OCI-LY7 (cell line): ENCODE data around the gene PRSS56. TPM values are rescaled to one million over a fixed set of nuclear protein-coding genes. Genes with fewer than 3 reads are reported as not detected.

Source experiments
- BruUV-seq: library from RNA; stranded (reverse); fragments of 400-500 nt; replicated peaks from 2 replicates; lab custom pipeline; 2021; lab: Mats Ljungman, UMichigan
- CTCF ChIA-PET: fragments of 300-600 bp; sonication (Branson Sonifier 250); formaldehyde crosslinking; loops from one replicate; lab custom pipeline; 2022; ENCODE audit warnings: antibody characterized with exemption; ENCODE audit not compliant: unreplicated experiment; lab: Charles Lee
- POLR2A ChIA-PET: fragments of 300-600 bp; sonication (Branson Sonifier 250); formaldehyde crosslinking; loops from one replicate; lab custom pipeline; 2022; ENCODE audit warnings: antibody characterized with exemption; lab: Charles Lee
- DNase-seq: peaks from one replicate; pipeline ENCODE4 v3.0.0-alpha.2; 2015; ENCODE audit warnings: low spot score
- H2AFZ ChIP-seq: fragments of 200-600 bp; sonication (generic), shearing (Covaris generic); 2 replicates; pipeline ENCODE4 v1.6.1; 2014; ENCODE audit warnings: mild to moderate bottlenecking, antibody characterized with exemption, low read length, moderate library complexity
- H3K27ac ChIP-seq: fragments of 200-600 bp; sonication (generic); 2 replicates; pipeline ENCODE4 v1.5.1; 2014; ENCODE audit warnings: mixed run types, low read depth, mild to moderate bottlenecking, moderate library complexity, low read length, inconsistent platforms; ENCODE audit not compliant: poor library complexity, severe bottlenecking
- H3K36me3 ChIP-seq: fragments of 200-600 bp; sonication (generic); 2 replicates; pipeline ENCODE4 v1.6.1; 2014; ENCODE audit warnings: mild to moderate bottlenecking, antibody characterized with exemption, low read length, moderate library complexity, mixed read lengths; ENCODE audit not compliant: insufficient read depth
- H3K4me1 ChIP-seq: fragments of 200-600 bp; sonication (generic); 2 replicates; pipeline ENCODE4 v1.5.1; 2014; ENCODE audit warnings: mild to moderate bottlenecking, low read length; ENCODE audit not compliant: insufficient read depth, poor library complexity, severe bottlenecking
- H3K4me2 ChIP-seq: fragments of 200-600 bp; sonication (generic); 2 replicates; pipeline ENCODE4 v1.6.1; 2014; ENCODE audit warnings: mild to moderate bottlenecking, low read length
- H3K4me3 ChIP-seq: fragments of 200-600 bp; sonication (generic); 2 replicates; pipeline ENCODE4 v1.5.1; 2014; ENCODE audit warnings: mild to moderate bottlenecking, low read depth, low read length; ENCODE audit not compliant: poor library complexity, severe bottlenecking
- H3K79me2 ChIP-seq: fragments of 200-600 bp; sonication (generic); 2 replicates; pipeline ENCODE4 v1.6.1; 2016; ENCODE audit warnings: low read depth, mild to moderate bottlenecking, low read length, moderate library complexity, mixed read lengths; ENCODE audit not compliant: insufficient read depth
- H3K9me2 ChIP-seq: fragments of 200-600 bp; sonication (generic); 2 replicates; pipeline ENCODE4 v1.6.1; 2016; ENCODE audit warnings: mild to moderate bottlenecking, low read length, mixed read lengths; ENCODE audit not compliant: insufficient read depth
- H3K9me3 ChIP-seq: fragments of 200-600 bp; sonication (generic); 2 replicates; pipeline ENCODE4 v1.6.1; 2014; ENCODE audit warnings: mild to moderate bottlenecking, mixed run types, low read length, mixed read lengths
- H4K20me1 ChIP-seq: fragments of 200-600 bp; sonication (generic); 2 replicates; pipeline ENCODE4 v1.6.1; 2014; ENCODE audit warnings: mild to moderate bottlenecking, antibody characterized with exemption, low read length, moderate library complexity, mixed read lengths; ENCODE audit not compliant: insufficient read depth
- EZH2phosphoT487 ChIP-seq: fragments of 200-600 bp; sonication (generic); IDR thresholded peaks from 2 replicates; pipeline ENCODE4 v1.6.1; 2018; ENCODE audit warnings: low read depth, borderline replicate concordance, mild to moderate bottlenecking, mixed run types, antibody characterized with exemption, low read length, moderate library complexity, mixed read lengths
- intact Hi-C: fragments of 100-400 bp; cut with micrococcal nuclease; formaldehyde crosslinking; loops from one replicate; pipeline ENCODE4 v1.10.0; 2022; ENCODE audit not compliant: unreplicated experiment
- total RNA-seq, 2 experiments: library from RNA; depleted of rRNA in 1 of 2; stranded (reverse); fragments of >200 nt in 1 of 2; shearing (Covaris generic) in 1 of 2; gene quantifications; 2 replicates each; pipeline ENCODE4 v1.2.3, GENCODE V29; 2014 to 2022
- TF ChIP-seq, protein P1 (sequence below): fragments of 200-600 bp; sonication (generic); conservative IDR thresholded peaks from 2 replicates; pipeline ENCODE4 v1.5.1; 2014; ENCODE audit warnings: mild to moderate bottlenecking, antibody characterized with exemption, low read length, moderate library complexity, mixed read lengths

Gene PRSS56
- total RNA-seq, 2 experiments from 2014 or later, result not detected

DNA sequence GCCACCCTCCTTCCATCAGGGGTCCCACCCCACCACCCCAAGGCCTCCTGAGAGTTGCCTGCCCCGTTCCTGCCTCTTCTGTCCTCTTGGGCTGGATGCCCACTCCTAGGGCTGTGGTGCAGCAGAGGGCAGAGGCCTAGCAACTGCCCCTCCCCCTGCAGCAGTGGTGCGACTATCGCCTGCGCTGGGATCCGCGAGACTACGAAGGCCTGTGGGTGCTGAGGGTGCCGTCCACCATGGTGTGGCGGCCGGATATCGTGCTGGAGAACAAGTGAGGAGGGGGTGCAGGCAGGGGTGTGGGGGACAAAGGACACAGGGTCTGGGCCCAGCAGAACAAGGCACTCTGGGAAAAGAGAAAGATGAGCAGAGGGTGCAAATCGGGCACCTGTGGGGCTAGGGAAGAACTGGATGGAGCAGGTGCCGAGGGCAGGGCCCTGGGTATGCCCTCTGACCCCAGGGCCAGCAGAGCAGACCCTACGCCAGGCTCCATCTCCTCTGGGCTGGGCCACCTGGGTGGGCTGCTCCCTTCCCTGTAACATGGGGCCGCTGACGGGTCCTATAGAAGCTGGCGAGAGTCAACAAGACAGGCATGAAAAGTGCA lies 20.4 kb downstream of the PRSS56 start:
- Histone ChIP-seq H3K79me2 (no peaks in the 10 kb centered on the region), H3K4me3 (no peak overlapping the region), H3K9me2 (no peaks in the 10 kb centered on the region), H4K20me1 (no peaks in the 10 kb centered on the region), H2AFZ (no peak overlapping the region), H3K27ac (no peak overlapping the region), H3K9me3 (0 out of 2 replicates have a peak, but pooled peaks cover 6% of the 10 kb centered on the region), H3K4me2 (no peak overlapping the region), H3K4me1 (no peaks in the 10 kb centered on the region), H3K36me3 (peaks cover 20% of the 10 kb centered on the region)
- intact Hi-C loops, result no loop called here
- CTCF ChIA-PET, result no interaction called here
- POLR2A ChIA-PET, result no interaction called here
- TF ChIP-seq, protein P1, sequence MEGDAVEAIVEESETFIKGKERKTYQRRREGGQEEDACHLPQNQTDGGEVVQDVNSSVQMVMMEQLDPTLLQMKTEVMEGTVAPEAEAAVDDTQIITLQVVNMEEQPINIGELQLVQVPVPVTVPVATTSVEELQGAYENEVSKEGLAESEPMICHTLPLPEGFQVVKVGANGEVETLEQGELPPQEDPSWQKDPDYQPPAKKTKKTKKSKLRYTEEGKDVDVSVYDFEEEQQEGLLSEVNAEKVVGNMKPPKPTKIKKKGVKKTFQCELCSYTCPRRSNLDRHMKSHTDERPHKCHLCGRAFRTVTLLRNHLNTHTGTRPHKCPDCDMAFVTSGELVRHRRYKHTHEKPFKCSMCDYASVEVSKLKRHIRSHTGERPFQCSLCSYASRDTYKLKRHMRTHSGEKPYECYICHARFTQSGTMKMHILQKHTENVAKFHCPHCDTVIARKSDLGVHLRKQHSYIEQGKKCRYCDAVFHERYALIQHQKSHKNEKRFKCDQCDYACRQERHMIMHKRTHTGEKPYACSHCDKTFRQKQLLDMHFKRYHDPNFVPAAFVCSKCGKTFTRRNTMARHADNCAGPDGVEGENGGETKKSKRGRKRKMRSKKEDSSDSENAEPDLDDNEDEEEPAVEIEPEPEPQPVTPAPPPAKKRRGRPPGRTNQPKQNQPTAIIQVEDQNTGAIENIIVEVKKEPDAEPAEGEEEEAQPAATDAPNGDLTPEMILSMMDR, result no peak
- TF ChIP-seq EZH2phosphoT487, result no peak
- no TSS peak for BruUV-seq
- DNase-seq, result no peak

DNA sequence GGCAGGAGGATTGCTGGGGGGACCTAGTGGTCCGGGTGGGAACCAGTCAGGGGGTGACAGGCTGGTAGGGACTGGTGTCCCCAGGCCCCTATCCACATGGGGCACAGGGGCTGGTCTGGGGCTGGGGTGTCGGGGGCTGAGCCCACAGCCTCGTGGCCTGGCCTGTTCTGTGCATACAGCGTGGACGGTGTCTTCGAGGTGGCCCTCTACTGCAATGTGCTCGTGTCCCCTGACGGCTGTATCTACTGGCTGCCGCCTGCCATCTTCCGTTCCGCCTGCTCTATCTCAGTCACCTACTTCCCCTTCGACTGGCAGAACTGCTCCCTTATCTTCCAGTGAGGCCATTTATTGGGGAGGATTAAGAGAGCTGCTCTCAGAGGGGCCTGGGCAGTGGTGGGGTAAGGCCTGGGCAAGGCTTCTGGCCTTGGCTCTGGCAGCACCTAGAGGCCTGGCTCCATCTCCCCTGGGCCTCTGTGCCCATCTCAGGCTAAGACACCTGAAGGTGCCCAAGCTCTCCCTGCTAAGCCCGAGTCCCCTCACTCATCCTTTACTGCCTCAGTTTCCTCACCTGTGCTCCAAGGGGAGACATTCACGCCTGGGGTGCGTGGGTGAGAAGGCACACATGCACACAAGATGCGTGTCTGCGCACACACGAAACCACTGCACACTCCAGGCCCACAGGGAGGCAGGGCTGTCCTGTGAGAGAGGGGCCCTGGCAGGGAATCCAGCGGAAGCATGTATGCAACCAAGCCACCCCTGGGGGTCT lies 21.2 kb downstream of the PRSS56 start:
- POLR2A ChIA-PET, result no interaction called here
- no peak for DNase-seq
- no peak overlapping the region for H2AFZ ChIP-seq
- H3K4me2 ChIP-seq, result no peak overlapping the region
- no peaks in the 10 kb centered on the region for H3K9me2 ChIP-seq
- H3K4me1 ChIP-seq, result no peaks in the 10 kb centered on the region
- CTCF ChIA-PET, result no interaction called here
- H4K20me1 ChIP-seq, result no peaks in the 10 kb centered on the region
- intact Hi-C loops, result no loop called here
- no TSS peak for BruUV-seq
- peaks cover 27% of the 10 kb centered on the region; the same call in 1 of the 2 replicates for H3K36me3 ChIP-seq
- 0 out of 2 replicates have a peak, but pooled peaks cover 2% of the 10 kb centered on the region for H3K9me3 ChIP-seq
- no peak overlapping the region for H3K4me3 ChIP-seq
- no peak overlapping the region for H3K27ac ChIP-seq
- TF ChIP-seq, protein P1, result no peak
- no peak for TF ChIP-seq EZH2phosphoT487
- no peaks in the 10 kb centered on the region for H3K79me2 ChIP-seq
